Peyer's patch (tissue), 4 donors: ENCODE results near the gene RAX2. TPM values are rescaled to one million over a fixed set of nuclear protein-coding genes. Genes with fewer than 3 reads are reported as not detected.

Source experiments
- DNase-seq, 3 donors: peaks; one replicate each; pipeline ENCODE4 v3.0.0-alpha.2; 2017 to 2019
- H3K27ac ChIP-seq, 4 donors: fragments of 200-600 bp; sonication (generic); one replicate each; pipeline ENCODE4 v1.5.1; 2016 to 2019
- H3K27me3 ChIP-seq, 2 donors: fragments of 200-600 bp; sonication (generic); one replicate each; pipeline ENCODE4 v1.5.1; 2019
- H3K36me3 ChIP-seq, 3 donors: fragments of 200-600 bp; sonication (generic); one replicate each; pipeline ENCODE4 v1.5.1; 2016 to 2019
- H3K4me1 ChIP-seq, 4 donors: fragments of 200-600 bp; sonication (generic); one replicate each; pipeline ENCODE4 v1.5.1; 2016 to 2019
- H3K4me3 ChIP-seq, 4 donors: fragments of 200-600 bp; sonication (generic); 1 replicate in 3 of 4; 2 replicates in 1 of 4; pipeline ENCODE4 v1.5.1; 2016 to 2019; ENCODE audit warnings: mild to moderate bottlenecking in 1 of 4
- H3K9me3 ChIP-seq, 4 donors: fragments of 200-600 bp; sonication (generic); one replicate each; pipeline ENCODE4 v1.5.1; 2016 to 2019; ENCODE audit warnings: mild to moderate bottlenecking in 1 of 4
- POLR2A ChIP-seq, 2 donors: fragments of 450-650 bp; IDR thresholded peaks; one replicate each; pipeline ENCODE4 v1.5.1; 2017; ENCODE audit warnings: antibody characterized with exemption in 2 of 2, mild to moderate bottlenecking in 2 of 2, moderate library complexity in 2 of 2
- total RNA-seq, 4 donors: library from RNA; depleted of rRNA; stranded (reverse); fragments of >200 nt; gene quantifications; one replicate each; pipeline ENCODE4 v1.1.0, GENCODE V29; 2016
- TF ChIP-seq, protein P1 (sequence below), 6 experiments: fragments of 450-650 bp in 4 of 6; fragments of 200-600 bp in 2 of 6; sonication (generic) in 1 of 6; IDR thresholded peaks; one replicate each; pipeline ENCODE4 v1.5.1; 2017 to 2019; ENCODE audit warnings: antibody characterized with exemption in 6 of 6, mild to moderate bottlenecking in 3 of 6, moderate library complexity in 1 of 6

Gene RAX2
- total RNA-seq, 4 donors from 2014 or later = not detected

DNA sequence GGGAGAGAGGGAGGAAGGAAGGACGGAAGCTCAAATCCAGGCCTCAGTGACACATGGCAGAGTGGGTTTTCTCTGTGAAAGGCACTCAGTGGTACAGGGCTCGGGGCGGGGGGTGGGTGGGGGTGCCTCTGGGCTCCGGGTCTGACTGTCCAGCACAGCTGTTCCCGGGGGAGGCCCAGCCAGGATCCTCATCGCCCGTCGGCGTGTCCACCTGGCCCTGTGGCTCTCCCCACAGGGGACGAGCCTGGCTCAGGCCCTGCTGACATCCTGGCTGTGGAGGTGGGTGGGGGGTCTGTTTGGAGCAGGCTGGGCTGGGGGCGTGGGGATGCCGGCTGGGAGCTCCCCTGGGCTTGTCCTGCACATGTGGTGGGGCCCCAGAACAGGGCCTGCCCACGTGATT lies 32.4 kb upstream of the RAX2 start:
- DNase-seq = no peak
- Histone ChIP-seq H3K36me3 (no peaks in the 10 kb centered on the region), H3K4me1 (peaks cover 0 to 16% (median 11%) of the 10 kb centered on the region in 4 donors), H3K9me3 (no peaks in the 10 kb centered on the region), H3K27ac (no peak overlapping the region), H3K4me3 (no peak overlapping the region), H3K27me3 (peaks cover 0 to 10% of the 10 kb centered on the region in 2 donors)
- TF ChIP-seq, protein P1, sequence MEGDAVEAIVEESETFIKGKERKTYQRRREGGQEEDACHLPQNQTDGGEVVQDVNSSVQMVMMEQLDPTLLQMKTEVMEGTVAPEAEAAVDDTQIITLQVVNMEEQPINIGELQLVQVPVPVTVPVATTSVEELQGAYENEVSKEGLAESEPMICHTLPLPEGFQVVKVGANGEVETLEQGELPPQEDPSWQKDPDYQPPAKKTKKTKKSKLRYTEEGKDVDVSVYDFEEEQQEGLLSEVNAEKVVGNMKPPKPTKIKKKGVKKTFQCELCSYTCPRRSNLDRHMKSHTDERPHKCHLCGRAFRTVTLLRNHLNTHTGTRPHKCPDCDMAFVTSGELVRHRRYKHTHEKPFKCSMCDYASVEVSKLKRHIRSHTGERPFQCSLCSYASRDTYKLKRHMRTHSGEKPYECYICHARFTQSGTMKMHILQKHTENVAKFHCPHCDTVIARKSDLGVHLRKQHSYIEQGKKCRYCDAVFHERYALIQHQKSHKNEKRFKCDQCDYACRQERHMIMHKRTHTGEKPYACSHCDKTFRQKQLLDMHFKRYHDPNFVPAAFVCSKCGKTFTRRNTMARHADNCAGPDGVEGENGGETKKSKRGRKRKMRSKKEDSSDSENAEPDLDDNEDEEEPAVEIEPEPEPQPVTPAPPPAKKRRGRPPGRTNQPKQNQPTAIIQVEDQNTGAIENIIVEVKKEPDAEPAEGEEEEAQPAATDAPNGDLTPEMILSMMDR (IDR thresholded peaks at IDR 0.05) = no peak
- no peak for TF ChIP-seq POLR2A (IDR thresholded peaks at IDR 0.05)

DNA sequence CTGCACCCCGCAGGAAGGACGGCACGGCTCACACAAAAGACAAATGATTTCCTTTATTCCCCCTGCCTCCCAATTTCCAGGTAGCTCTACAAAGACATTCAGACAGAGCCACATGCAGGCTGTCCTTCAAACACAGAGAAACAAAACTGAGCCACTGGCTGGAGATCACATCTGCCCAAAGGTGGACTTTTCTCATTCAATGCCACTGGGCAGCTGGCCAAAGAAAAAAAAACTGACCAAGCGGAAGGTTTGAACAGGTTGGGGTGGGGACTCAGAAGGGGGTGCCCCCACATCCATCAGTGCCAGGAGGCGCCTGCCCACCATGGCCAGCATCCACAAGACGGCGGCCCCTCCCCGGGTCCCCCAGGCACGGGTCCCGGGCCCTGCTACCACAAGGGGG lies 32.0 kb upstream of the RAX2 start:
- H3K9me3 ChIP-seq = no peaks in the 10 kb centered on the region
- no peaks in the 10 kb centered on the region for H3K36me3 ChIP-seq
- H3K27ac ChIP-seq = no peak overlapping the region
- no peak overlapping the region for H3K4me3 ChIP-seq
- no peak for DNase-seq
- TF ChIP-seq, protein P1 (IDR thresholded peaks at IDR 0.05) = no peak
- TF ChIP-seq POLR2A (IDR thresholded peaks at IDR 0.05) = no peak
- H3K27me3 ChIP-seq = peaks cover 0 to 10% of the 10 kb centered on the region in 2 donors
- H3K4me1 ChIP-seq = peaks cover 0 to 16% (median 11%) of the 10 kb centered on the region in 4 donors

DNA sequence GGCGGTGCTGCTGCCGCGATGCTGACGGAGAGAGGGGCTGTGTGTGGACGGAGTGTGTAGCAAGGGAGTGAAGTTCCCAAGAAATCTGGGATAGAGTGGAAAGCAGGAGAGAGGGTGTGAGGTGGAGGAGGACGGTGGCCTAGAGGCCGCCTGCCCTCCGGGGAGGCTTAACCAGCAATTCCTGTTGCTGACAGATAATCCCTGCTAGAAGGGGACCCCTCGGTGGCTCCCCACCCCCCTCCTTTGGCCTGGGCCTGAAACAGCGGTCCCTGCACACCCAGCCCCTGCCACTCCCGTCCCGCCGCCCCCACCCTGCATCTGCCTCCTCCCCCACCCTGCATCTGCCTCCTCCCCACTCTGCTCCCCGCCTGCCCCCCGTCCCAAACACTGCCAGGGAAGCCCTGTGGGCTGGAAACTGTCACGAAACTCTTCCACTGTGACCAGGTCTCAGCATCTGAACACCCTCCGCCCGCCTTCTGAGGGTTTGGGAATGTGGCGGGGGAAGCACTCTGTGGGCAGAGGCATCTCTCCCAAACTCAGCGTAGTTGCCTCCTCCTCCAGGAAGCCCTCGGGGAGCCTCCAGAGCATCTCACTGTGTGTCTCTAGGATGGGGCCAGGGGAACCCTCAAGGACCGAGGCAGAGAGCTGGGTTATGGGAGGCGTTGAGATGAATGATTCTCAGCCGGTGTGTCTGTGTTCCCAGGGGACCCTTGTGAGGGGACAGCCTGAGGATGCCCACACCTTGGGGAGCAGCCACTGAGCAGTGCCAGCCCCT lies 31.3 kb upstream of the RAX2 start:
- Histone ChIP-seq H3K4me1 (peaks cover 0 to 16% (median 11%) of the 10 kb centered on the region in 4 donors), H3K9me3 (no peaks in the 10 kb centered on the region), H3K27ac (no peak overlapping the region), H3K4me3 (no peak overlapping the region), H3K27me3 (peaks cover 0 to 10% of the 10 kb centered on the region in 2 donors), H3K36me3 (no peaks in the 10 kb centered on the region)
- no peak for DNase-seq
- TF ChIP-seq, protein P1 (IDR thresholded peaks at IDR 0.05) = no peak
- no peak for TF ChIP-seq POLR2A (IDR thresholded peaks at IDR 0.05)

DNA sequence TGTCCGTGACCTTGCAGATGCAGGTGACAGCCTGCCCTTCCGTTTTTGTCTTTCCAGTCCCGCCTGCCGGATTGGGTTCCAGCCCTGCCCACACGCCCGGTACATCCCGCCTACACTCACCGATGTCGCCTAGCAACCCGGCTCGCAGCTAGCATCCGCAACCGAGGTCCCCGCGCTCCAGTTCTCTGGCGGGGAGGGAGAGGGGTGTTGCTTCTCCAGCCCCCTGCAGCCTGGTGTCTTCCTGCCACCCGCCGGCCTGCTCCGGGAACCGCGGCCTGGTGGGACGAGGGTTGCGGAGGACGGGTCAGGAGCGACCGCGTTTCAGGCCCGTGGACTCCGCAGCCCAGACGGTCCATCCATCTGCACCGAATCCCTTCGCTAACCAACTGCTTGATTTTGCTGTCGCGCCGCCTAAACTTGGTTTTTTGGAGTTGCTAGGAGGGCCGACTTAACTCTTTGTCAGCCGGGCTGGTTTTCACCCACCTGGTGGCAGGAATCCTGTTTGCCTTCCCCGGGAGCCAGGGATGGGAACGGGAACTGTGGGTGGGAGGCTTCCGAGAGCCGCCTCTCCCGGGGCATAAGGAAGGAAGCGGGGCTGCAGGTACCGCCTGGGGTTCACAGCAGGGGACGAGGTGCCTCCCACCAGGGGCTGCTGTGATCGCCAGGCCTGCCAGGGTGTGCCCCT lies 29.5 kb upstream of the RAX2 start:
- Histone ChIP-seq H3K36me3 (no peaks in the 10 kb centered on the region), H3K4me3 (peak overlapping the region in 3 of 4 donors; percentile 13 to 40 (median 31)), H3K27ac (no peak overlapping the region), H3K4me1 (peaks cover 0 to 14% (median 9%) of the 10 kb centered on the region in 4 donors), H3K9me3 (no peaks in the 10 kb centered on the region), H3K27me3 (peaks cover 0 to 10% of the 10 kb centered on the region in 2 donors)
- TF ChIP-seq, protein P1 (IDR thresholded peaks at IDR 0.05) = no peak
- no peak for TF ChIP-seq POLR2A (IDR thresholded peaks at IDR 0.05)
- peak in 2 of 3 donors; percentile 59 to 77 for DNase-seq

DNA sequence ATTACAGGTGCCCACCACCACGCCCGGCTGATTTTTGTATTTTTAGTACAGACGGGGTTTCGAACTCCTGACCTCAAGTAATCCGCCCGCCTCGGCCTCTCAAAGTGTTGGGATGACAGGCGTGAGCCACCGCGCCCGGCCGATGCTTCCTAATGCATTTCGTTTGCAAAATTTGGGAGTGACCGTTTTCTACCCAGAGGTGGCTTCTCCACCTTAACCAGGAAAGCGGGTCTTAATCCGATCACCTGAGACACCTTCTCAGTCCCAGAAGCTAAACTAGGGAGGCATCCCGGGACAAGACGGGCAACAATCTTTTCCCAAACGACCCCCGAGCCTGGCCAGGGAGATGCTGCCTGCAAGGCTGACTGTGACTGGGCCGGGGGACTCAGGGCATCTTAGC lies 29.0 kb upstream of the RAX2 start:
- Histone ChIP-seq H3K27ac (no peak overlapping the region), H3K36me3 (no peaks in the 10 kb centered on the region), H3K9me3 (no peaks in the 10 kb centered on the region), H3K4me1 (peaks cover 0 to 14% (median 9%) of the 10 kb centered on the region in 4 donors), H3K4me3 (peak overlapping the region in 3 of 4 donors; percentile 13 to 40 (median 31)), H3K27me3 (peaks cover 0 to 10% of the 10 kb centered on the region in 2 donors)
- no peak for DNase-seq
- TF ChIP-seq, protein P1 (IDR thresholded peaks at IDR 0.05) = no peak
- TF ChIP-seq POLR2A (IDR thresholded peaks at IDR 0.05) = no peak
